ENCODE results near the gene LRMDA.
"Not testable (repeated sequence)": the region's sequence is repeated elsewhere in the genome, so short reads cannot be mapped to it uniquely, and the experiment has no call there.

The LRMDA gene

DNA sequence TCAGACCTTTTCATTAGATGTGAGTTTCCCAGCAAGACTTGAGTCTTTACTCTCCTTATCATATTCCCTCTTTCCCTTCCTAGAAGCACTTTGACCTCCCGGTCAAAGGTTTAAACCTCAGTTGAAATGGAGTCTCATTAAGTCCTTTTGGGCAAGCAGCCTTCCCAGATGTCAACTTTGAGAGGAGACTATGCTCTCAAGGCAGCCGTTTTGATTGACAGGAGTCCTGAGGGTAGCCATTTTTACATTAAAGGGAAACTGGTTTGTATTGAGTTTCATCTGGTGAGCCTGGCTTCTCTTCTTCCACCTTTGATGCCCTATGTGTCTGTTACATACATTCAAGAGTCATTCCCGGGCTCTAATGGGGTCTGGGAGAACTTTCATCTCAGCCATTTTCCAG is 685.1 kb downstream of the LRMDA start:
- no peak for DNase-seq

DNA sequence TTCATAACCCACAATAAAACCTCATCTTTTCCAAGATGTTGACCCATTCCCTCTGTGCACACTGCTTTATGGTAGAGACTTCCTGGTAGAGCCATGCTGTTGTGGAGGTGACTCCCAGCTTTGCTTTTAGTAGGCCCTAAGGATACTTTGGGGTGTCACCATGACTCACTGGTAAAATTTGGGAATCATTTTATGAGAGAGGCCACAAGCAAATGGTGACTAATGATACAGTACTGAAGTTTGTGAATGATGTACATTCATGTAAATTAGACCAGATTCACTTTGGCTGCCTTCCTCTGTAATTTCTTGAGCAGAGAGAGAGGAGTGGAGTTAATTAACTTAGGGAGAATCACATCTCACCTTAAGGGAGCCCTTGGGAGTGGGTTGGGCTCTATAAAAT is 686.5 kb downstream of the LRMDA start:
- no peak for DNase-seq

DNA sequence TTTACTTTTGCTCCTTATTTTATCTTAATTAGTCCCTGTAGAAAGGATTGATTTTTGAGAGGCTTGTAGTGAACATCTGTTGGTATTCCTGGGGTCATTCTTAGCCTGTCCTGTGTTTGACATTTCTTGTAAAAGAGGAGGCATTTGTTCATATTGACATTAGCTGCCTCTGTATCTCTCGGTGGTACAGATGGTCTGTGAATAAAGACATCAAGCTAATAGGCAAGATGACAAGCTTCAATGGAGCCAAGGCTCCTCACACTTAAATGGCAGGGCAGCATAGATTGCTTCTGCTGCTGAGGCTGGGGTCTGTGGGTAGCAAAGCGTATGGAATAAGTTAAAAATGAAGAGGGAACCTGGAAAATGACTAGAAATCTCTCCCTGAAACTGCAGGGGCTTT is 687.6 kb downstream of the LRMDA start:
- DNase-seq = no peak

DNA sequence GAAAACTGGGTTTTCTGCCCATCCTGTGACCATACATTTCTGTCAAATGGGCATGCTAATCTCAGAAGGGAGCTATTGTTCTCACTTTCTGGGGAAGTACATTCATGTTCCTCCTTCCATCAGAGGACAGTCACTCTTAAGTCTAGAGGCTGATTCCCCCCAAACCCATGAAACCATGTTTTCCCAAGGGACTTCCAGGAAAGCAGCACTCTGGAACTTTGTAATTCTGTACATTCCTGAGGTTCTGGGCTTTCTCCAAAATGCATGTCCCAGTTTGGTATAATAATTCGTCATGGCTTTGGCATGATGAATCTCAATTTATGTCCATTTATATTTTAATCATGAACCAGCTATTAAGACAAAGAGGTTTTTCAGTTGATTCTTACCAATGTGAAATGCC is 688.1 kb downstream of the LRMDA start:
- no peak for DNase-seq

DNA sequence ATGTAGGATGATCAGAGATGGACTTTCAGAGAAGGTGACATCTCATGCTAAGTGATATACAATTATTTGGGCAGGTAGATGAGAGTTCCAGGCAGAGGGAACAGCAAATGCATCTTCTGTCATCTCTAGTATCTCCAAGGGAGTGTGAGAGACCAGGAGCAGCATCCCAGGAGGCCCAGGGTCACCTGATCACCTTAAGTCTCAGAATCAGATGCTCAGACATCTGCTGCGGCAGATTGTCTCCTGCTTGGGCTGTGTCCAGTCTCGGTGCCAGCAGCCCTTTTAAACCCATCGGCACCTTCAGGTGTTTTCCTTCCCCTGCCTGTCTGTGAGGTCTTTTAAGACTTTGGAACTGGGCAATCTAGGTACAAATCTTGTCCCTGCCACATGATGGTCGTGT is 690.6 kb downstream of the LRMDA start:
- no peak for DNase-seq

DNA sequence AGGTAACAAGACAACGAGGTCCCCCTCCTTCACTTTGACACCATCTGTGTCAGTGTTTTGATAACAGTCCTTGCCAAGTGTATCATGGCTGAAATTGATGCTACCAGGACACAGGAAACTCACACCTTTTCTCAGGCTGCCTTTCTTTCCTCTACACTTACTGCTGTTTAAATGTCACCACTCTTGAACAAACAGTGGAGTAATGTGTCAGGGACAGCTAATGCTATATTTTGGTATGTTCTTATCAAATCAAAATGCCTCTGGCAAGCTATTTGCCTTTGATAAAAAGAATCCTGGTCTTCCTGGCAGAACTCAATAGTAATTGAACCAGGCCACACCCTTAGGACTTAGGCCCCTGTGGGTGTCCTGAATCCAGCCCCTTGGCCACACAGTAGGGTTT is 692.9 kb downstream of the LRMDA start:
- DNase-seq = no peak

DNA sequence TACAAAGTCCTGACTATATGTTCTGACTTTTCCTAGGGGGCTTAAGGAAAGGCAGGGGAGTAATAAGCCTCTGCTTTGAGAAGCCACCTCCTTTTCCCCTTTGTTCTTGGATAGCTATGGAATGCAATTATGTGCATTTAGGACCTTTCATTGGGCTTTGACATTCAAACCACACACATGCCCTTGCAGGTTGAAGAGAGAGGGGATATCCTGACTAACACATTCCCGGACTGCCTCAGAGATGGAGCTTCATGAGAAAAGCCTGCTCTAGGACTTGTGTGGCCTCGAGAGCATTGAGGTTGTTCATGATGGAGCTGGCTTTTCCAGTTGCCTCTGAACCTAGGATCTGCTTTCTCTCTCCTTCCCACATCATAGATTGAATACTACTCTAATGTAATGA is 694.5 kb downstream of the LRMDA start:
- no peak for DNase-seq

DNA sequence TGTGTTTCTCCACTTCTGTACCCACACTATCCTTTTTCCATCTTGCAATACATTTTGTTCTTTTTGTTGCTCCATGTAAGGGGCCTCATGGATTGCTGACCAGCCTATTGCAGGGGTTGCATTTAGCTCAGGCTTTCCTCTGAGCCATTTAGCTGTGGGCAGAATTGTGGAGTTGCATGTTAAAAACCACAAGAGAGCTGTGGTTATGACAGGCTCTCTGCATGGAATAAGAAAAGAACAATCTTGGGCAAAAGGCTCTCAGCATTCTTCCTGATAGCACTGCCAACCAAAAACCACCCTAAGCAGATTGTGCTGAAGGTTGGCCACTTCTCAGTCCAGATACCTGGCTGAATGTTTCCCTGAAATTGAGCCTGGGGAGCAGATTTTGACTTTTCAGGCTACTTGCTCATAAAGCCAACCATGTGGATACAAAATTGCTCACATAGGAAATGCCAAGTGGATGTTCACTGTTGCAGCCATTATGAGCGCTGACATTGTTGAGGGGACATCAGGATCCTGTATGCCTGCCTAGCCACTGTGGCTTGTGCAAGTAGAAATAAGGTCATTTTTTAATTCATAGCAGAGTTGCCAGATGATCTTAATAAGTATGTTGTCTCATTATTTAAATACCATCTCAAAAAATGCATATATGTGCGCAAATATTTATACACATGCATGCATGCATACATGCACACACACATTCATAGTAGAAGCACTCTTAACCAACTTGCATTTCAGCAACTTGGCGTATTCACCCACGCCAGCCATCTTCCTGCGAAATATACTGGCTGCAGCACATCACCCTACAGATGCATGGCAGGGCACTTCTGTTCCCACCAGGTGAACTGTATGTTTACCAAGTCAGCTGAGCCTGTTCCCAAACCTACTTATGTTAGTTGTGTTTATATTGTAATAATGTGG is 695.4 kb downstream of the LRMDA start:
- no peak for DNase-seq

DNA sequence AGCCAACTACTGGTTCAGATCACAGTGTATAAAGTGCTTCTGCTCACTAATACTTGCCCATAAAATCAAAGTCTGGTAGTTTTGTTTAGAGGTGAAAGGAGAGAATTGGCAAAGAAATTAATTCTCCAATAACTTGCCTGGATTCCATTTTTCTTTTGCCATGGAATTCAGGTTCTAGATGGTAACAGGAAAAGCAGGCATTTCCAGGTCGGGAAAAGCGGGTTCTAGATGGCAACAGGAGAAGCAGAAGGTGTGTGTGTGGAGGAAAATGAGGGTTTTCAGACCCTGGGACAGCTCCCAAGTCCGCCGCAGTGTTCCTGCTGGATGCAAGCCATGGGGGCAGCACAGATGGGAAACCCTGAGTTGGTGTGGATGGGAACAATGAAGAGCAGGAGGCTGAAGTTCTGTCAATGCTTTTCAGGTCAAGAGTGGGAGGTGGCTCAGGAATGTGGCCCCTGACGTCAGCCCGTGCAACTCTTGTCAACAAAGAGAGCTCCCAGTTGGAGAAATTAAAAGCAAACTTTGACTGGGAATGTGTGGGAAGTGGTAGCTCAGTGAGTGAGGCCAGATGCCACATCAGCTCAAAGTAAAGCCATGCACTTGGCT is 696.7 kb downstream of the LRMDA start:
- DNase-seq = no peak

DNA sequence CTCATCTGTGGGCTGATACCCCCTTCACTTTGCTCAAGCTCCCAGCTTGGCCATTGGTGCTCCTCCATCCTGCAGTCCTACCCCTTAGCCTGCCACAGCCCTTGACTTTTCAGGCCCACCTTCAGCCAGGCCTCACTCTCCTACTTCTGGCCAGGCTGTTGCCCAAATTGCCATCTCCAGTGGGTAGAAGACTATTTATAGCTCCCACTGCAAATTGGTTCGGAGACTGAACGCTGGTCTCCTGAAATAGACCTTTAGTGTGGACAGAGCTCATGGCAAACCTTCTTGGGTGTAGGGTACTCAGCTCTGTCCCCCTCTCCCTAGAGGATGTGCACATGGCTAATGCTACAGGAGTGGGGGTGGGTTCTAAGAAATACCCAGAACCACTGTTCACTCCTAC is 697.8 kb downstream of the LRMDA start:
- DNase-seq = no peak

DNA sequence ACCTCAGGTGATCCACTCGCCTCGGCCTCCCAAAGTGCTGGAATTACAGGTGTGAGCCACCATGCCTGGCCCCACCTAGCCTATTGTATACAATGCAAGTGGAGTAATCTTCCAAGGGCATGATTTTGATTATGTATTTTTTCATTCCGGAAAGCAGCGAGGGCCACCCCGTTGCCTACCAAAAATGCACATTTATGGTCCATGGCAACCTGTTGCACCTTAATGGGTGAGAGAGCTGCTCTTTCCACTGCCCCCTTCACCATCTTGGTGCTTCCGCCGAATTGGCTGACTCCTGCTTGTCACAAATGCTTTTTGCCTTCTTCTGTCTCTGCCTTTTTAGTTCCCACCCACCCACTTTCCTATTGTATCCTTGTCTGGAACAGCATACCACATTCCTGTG is 699.5 kb downstream of the LRMDA start:
- no peak for DNase-seq

DNA sequence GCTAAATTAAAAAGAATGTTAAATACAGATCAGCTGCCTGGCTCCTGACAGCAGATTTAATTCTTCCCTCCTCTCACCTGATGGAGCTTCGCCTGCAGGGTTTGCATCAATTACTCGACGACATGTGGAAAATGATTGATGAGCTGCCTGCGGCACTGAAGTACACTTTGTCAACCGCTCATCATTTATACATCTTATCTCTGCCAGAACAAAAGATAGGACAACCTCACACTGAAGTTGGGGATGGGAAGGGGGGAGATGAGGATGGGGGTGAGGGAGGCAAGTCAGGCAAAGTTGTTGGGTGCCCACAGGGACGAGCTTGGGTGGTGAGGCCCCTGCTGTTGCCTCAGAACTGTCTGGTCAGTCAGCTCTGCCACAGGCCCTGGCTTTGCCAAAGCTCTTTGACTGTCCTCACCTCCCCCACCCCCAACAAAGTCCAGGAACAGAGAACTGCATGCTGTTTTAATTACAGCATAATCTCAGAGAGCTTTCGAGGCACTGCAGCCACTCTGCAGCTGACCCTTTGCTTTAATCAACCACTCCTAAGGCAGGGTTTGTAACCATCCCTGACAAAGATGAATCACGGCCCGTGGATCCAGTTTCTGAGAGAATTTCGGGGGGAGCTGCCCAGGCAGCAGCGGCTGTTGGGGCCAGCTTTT is 702.3 kb downstream of the LRMDA start:
- no peak for DNase-seq

DNA sequence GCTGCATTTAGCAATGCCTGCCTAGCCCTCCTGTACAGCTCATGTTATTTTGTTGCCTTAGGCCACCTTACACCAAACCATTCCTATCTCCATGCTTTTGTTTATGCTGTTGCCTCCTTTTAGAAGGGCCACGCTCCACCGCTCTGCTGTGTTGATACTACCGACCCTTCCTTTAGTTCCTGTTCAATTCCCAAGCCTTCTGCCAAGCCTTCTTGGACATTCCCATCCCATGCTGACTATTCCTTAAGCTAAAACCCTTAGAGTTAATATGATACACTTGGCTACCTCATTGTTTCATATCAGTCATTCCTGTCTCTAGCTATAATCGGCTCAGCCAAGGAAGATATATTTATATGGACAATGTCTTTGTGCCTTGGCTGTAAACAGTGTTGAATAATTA is 705.5 kb downstream of the LRMDA start:
- no peak for DNase-seq

DNA sequence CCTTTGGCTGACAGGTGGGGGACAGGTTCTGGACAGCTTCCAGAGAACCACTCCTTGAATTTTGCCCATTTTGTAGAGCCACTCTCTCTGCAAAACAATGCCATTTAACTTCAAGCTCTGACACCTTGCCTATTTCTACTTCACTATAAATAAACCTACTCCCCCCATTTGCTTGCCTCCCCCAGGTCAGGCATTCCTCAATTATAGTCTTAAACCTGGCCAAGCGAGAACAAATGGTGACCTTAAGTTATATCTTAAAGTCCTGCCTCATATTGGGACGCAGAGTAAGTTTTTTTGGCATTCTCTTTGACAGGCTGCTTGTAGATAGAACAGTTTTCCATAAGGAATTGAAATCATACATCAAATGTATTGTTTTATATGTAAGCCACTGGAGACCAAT is 706.9 kb downstream of the LRMDA start:
- no peak for DNase-seq

DNA sequence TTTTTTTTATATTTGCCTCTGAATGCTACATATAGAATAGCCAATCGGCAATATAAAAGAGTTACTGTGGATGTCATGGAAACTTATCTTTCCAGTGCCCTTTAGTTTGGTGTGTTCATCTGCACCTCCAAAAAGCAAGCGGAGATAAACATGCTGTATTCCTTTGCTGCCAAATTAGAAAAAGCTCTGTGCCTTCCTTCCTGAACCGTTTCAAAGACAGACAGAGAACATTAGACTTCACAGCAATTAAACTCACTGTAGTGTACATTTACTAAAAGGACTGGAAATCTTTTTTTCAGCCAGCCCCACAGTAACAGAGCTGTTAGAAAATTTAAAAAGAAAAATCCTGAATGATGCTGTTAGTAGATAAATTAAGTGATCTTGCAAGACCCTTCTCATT is 707.5 kb downstream of the LRMDA start:
- DNase-seq = no peak

DNA sequence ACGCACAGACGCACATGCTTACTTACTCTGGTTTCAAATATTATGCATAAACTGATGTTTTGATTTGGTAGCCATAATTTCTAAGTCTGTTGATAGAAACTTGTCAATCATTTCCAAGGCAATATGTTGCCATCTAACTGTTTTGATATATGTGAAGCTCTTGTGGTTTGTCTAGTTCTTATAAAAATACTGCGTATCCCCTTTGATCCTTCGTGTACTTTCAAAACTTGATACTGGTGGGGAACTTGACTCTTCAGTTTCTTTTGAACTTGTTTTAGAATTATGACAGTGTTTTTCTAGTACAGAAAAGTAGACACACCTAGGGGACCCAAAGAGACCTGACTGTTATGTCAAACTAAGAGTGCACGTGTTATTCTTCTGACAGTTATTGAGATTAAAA is 708.0 kb downstream of the LRMDA start:
- DNase-seq = no peak

DNA sequence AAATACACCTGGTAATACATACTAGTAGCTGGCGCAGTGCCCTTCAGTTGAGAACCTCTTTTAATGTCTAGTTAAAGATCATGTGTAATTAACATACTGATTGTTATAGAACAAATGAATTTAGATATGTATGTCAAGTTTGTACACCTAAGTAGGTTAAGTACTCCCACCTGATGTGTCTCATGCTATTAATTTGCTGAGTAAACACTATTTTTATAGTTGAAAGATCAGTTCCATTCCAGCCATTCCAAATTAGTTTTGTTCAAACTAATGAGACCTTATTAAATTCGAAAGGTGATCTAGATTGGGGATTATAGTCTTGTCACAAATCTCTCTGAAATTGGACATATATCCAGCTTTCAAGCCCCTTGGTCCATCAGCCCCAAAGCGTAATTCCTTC is 710.0 kb downstream of the LRMDA start:
- no peak for DNase-seq

DNA sequence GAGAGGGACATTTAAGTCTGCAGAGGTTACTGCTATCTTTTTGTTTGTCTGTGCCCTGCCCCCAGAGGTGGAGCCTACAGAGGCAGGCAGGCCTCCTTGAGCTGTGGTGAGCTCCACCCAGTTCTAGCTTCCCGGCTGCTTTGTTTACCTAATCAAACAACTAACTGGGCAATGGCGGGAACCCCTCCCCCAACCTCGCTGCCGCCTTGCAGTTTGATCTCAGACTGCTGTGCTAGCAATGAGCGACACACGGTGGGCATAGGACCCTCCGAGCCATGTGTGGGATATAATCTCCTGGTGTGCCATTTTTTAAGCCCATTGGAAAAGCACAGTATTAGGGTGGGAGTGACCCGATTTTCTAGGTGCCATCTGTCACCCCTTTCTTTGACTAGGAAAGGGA is 716.8 kb downstream of the LRMDA start:
- DNase-seq = not testable (repeated sequence)

DNA sequence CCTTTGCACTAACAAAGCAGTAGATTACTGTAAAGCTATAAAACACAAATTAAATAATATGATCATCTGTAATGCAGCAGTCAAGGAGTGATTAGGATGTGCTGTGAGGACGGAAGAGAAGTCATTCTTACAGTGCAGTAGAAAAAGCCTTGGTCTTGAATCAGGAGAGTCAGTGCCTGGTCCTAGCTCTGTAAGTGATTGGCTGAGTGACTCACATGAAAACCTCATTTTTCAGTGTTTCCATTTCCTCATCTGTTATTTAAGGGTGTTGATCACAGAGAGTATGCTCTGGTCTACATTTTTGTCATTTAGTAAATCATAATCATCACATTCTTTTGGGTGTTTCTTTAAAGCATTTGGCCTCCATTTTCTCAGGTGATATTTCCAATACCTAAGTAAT is 717.8 kb downstream of the LRMDA start:
- no peak for DNase-seq

DNA sequence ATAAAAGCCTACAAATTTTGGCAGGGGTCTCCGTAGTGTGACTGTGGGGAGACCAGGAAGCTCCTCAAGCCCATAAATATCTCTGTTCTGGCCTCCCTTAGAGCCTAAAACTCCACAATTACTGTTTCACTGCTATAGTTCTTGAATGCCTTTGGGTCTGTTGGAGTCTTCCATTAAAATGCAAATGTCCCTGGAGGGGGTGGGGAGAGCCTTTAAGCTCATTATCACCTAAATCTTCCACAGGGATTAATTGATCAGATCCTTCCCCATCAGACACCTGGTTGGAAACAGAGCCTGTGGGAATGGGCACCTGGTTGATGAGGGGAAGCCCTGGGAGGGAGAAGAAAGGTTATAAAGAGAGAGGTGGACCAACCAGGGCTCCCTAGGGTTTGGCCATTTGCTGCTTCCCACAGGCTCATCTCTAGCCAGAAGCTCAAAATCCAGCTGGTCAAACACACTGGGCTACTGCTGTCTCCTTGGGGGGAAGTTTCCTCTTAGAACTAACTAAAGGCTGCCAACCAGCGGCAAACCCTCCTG is 718.2 kb downstream of the LRMDA start:
- DNase-seq = no peak

DNA sequence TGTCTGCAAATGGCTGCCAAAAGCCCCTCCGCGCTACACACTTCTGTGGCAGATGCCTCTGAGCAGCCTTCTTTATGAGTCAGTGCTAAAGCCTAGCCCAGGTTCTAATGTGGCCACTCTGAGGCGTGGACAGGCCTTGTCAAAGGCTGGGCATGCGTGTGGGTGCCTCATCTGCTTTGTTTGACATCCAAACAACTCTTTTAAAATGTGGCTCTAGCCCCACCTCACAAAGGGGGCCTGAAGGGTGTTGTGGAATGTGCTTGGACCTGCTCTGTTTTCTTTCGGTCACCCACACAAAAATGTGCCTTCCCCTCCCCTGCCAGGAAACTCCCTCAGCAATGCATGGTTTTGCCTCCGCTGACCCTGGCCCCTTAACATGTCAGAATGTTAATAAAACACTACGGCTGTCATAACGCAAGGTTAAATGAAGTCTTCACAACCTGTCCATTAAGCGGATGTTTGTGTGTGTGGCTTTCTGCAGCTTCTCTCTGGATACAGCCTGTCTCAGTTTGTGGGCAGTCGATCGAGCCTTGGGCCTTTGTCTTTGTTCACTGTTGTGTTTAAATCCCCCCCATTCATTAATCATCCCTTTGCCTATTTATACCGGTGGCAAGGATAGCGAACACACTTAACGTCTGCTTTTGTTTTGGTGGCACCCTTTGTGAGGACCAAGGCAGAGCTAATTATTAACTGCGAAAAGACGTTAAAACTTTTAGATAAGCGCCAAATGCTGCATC is 718.9 kb downstream of the LRMDA start:
- no peak for DNase-seq

DNA sequence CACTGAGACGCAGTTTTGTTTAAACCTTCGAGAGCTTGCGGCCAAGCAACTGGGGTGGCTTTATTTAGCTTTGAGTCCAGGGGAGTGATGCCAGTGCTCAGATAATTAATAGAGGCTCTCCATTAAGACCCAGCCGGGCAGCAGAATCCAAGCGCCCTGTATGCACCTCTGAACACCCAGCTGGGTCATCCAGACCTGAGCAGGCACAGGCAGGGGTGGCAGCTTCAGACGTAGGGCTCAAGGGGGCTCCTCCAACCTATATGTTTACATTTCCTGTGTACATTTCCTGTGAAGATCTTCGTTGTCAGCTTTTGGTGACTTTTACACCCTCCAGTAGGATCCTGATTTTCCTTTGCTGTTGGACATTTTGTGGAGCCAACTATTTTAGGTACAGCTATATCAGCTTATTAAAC is 719.5 kb downstream of the LRMDA start:
- no peak for DNase-seq

DNA sequence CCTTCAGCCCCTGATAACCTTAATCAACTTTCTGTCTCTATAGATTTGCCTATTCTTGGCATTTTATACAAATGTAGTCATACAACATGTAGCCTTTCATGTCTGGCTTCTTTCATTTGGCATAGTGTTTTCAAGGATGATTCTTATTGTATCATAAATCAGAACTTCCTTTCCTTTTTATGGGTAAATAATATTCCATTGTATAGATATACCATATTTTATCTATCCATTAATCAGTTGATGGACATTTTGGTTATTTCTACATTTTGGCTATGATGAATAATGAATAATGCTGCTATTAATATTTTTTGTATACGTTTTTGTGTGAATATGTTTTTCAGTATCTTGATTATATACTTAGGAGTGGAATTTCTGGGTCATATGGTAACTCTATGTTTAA is 720.8 kb downstream of the LRMDA start:
- DNase-seq = no peak

Measured in NCI-H2029 treated with DMSO at 0.1 percent for 48 hours (cell line).